ENCODE results near the gene CCDC33. TPM values are rescaled to one million over a fixed set of nuclear protein-coding genes. Genes with fewer than 3 reads are reported as not detected.

Gene CCDC33
- total and polyA plus RNA-seq, 10 of the 15 experiments (the other 5 are each of a cell fraction or from before 2014, with no cell fraction given): 0.57 to 5.8 (median 4.3) TPM

- TF ChIP-seq SIX5 (IDR thresholded peaks at IDR 0.05; ENCODE audit: low read depth, low read length, severe bottlenecking) (no peak), PAX5 (IDR thresholded peaks at IDR 0.05; ENCODE audit: borderline replicate concordance, low read depth, low read length) (no peak), SMARCA5 (IDR thresholded peaks at IDR 0.05) (no peak), CEBPZ (IDR thresholded peaks at IDR 0.05; ENCODE audit: low read depth, low read length) (no peak), RUNX3 (IDR thresholded peaks at IDR 0.05; ENCODE audit: low read length) (no peak), RELA (IDR thresholded peaks at IDR 0.05; ENCODE audit: borderline replicate concordance, partially characterized antibody) (no peak), CBFB (IDR thresholded peaks at IDR 0.05; ENCODE audit: low read depth) (no peak)
Measured at GRCh38 chr15:74213858-74214284, 22.3 kb upstream of the CCDC33 start (continued).

GRCh38 chr15:74214324-74215021, 21.7 kb upstream of the CCDC33 start:
- Histone ChIP-seq H4K20me1 (ENCODE audit: control insufficient read depth, insufficient read depth) (no peaks in the 10 kb centered on the region), H3K9ac (ENCODE audit: control insufficient read depth, insufficient read depth, low read length) (no peak overlapping the region), H3K27me3 (replicated peaks in 1 of 2; ENCODE audit: control insufficient read depth in 2 of 2, insufficient read depth in 2 of 2, low read length in 1 of 2) (no peaks in the 10 kb centered on the region), H3K4me2 (ENCODE audit: control insufficient read depth, insufficient read depth) (no peak overlapping the region), H2AFZ (ENCODE audit: control insufficient read depth, low read depth, low read length) (no peak overlapping the region), H3K9me3 (replicated peaks; ENCODE audit: control insufficient read depth, insufficient read depth, low read length) (no peaks in the 10 kb centered on the region), H3K27ac (ENCODE audit: control insufficient read depth, insufficient read depth) (no peak overlapping the region), H3K4me1 (ENCODE audit: control insufficient read depth, insufficient read depth, low read length) (peaks cover 38% of the 10 kb centered on the region), H3K4me3 (no peak overlapping the region), H3K36me3 (ENCODE audit: control insufficient read depth in 2 of 2, insufficient read depth in 2 of 2, low read length in 1 of 2) (no peaks in the 10 kb centered on the region), H3K79me2 (ENCODE audit: control insufficient read depth, insufficient read depth, low read length) (no peaks in the 10 kb centered on the region)
- WGBS (ENCODE audit: insufficient coverage, insufficient replicate concordance, low lambda C conversion rate, missing lambda C conversion rate): 80% methylated on average over 6 of the region's 6 CpGs
- ChIA-PET RAD21 (ENCODE audit: unreplicated experiment) (no interaction called here), POLR2A (no interaction called here), CTCF (no interaction called here), SMC1A (ENCODE audit: uncharacterized antibody, unreplicated experiment) (no interaction called here)
- 0 out of 2 replicates have a peak, but pooled peaks have one; percentile 13 for TF ChIP-seq ZNF24 (IDR thresholded peaks at IDR 0.05)
- no peak for TF ChIP-seq ZBTB11 (CRISPR knock-in tag; IDR thresholded peaks at IDR 0.05)
- intact Hi-C loops (cut with micrococcal nuclease; ENCODE audit: unreplicated experiment): no loop called here
- BruUV-seq (replicated peaks): no TSS peak
- DNase-seq (ENCODE audit: low read depth, low spot score) (no peak), ATAC-seq (no peak), FAIRE-seq (no peak)
- in situ Hi-C loops (cut with MboI): no loop called here

Measured in GM12878 (cell line).